ENCODE measurements around the gene LCE6A.

LCE6A gene

DNA sequence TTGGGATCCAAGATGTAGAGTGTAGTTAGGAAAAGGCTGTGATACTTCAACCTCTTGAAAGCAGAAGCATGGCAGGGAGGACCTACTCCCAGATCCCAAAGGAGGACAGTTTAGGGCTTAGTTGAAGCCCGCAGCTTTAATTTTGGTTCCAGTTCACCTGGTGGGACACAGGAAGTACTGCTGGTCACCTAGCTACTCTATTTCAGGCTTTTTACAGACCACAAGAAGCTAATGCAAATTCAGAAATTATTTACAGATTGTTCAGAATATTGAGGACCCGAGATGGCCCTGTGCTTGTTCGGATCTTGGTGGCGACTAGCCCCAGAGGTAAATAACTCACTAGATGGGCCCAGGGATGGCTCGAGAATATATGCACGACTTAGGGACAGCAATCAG lies 29.1 kb downstream of the LCE6A start:
- Histone ChIP-seq H4K20me1 (ENCODE audit: insufficient read depth, low read length, poor library complexity, severe bottlenecking) (no peaks in the 10 kb centered on the region), H3K27me3 (ENCODE audit: insufficient read depth, low read length, poor library complexity, severe bottlenecking) (no peaks in the 10 kb centered on the region), H3K36me3 (ENCODE audit: insufficient read depth, low read length) (no peaks in the 10 kb centered on the region), H3K4me1 (ENCODE audit: insufficient read depth, low read length, poor library complexity, severe bottlenecking) (no peaks in the 10 kb centered on the region), H3F3A (ENCODE audit: low read depth) (no peaks in the 10 kb centered on the region), H3K9ac (ENCODE audit: low read depth, low read length, poor library complexity, severe bottlenecking) (no peak overlapping the region), H3K79me2 (ENCODE audit: insufficient read depth, low read length) (no peaks in the 10 kb centered on the region), H2AFZ (ENCODE audit: low read length) (no peak overlapping the region), H3K9me3 (ENCODE audit: insufficient read depth, low read depth, low read length) (no peaks in the 10 kb centered on the region), H3K4me3 (ENCODE audit: low read length, poor library complexity, severe bottlenecking) (no peak overlapping the region), H3K4me2 (ENCODE audit: low read depth, low read length, poor library complexity, severe bottlenecking) (no peak overlapping the region), H3K9me2 (replicated peaks; ENCODE audit: low read depth, low read length) (no peaks in the 10 kb centered on the region)
- TF ChIP-seq, protein P1, sequence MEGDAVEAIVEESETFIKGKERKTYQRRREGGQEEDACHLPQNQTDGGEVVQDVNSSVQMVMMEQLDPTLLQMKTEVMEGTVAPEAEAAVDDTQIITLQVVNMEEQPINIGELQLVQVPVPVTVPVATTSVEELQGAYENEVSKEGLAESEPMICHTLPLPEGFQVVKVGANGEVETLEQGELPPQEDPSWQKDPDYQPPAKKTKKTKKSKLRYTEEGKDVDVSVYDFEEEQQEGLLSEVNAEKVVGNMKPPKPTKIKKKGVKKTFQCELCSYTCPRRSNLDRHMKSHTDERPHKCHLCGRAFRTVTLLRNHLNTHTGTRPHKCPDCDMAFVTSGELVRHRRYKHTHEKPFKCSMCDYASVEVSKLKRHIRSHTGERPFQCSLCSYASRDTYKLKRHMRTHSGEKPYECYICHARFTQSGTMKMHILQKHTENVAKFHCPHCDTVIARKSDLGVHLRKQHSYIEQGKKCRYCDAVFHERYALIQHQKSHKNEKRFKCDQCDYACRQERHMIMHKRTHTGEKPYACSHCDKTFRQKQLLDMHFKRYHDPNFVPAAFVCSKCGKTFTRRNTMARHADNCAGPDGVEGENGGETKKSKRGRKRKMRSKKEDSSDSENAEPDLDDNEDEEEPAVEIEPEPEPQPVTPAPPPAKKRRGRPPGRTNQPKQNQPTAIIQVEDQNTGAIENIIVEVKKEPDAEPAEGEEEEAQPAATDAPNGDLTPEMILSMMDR (conservative IDR thresholded peaks at IDR 0.05; ENCODE audit: low read length) = no peak
- TF ChIP-seq EZH2phosphoT487 (IDR thresholded peaks at IDR 0.05; ENCODE audit: borderline replicate concordance) = no peak

DNA sequence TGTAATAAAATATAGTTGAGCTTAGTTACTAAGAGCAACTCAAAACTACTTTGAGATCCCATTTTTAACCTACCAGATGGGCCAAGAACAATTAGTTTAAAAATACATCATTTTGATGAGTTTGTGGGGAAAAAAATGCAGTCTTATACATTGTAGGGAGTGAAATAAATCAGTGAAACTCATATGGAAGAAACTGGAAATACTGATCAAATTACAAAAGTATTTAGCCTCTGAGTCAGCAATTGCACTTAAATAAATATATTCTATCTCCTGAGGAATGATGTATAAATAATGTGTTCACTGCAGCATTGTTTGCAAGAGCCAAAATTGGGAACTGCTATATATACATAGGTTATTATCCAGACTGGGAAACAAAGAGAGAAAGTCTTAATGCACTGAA lies 30.8 kb downstream of the LCE6A start:
- no peaks in the 10 kb centered on the region for H3K27me3 ChIP-seq (ENCODE audit: insufficient read depth, low read length, poor library complexity, severe bottlenecking)
- TF ChIP-seq, protein P1 (conservative IDR thresholded peaks at IDR 0.05; ENCODE audit: low read length) = no peak
- no peak for TF ChIP-seq EZH2phosphoT487 (IDR thresholded peaks at IDR 0.05; ENCODE audit: borderline replicate concordance)
- H3K9me3 ChIP-seq (ENCODE audit: insufficient read depth, low read depth, low read length) = no peaks in the 10 kb centered on the region
- no peak overlapping the region for H2AFZ ChIP-seq (ENCODE audit: low read length)
- H3K36me3 ChIP-seq (ENCODE audit: insufficient read depth, low read length) = no peaks in the 10 kb centered on the region
- H3K4me1 ChIP-seq (ENCODE audit: insufficient read depth, low read length, poor library complexity, severe bottlenecking) = no peaks in the 10 kb centered on the region
- no peak overlapping the region for H3K4me3 ChIP-seq (ENCODE audit: low read length, poor library complexity, severe bottlenecking)
- H4K20me1 ChIP-seq (ENCODE audit: insufficient read depth, low read length, poor library complexity, severe bottlenecking) = no peaks in the 10 kb centered on the region
- no peak overlapping the region for H3K9ac ChIP-seq (ENCODE audit: low read depth, low read length, poor library complexity, severe bottlenecking)
- H3K4me2 ChIP-seq (ENCODE audit: low read depth, low read length, poor library complexity, severe bottlenecking) = no peak overlapping the region
- H3F3A ChIP-seq (ENCODE audit: low read depth) = no peaks in the 10 kb centered on the region
- H3K79me2 ChIP-seq (ENCODE audit: insufficient read depth, low read length) = no peaks in the 10 kb centered on the region
- no peaks in the 10 kb centered on the region for H3K9me2 ChIP-seq (replicated peaks; ENCODE audit: low read depth, low read length)

DNA sequence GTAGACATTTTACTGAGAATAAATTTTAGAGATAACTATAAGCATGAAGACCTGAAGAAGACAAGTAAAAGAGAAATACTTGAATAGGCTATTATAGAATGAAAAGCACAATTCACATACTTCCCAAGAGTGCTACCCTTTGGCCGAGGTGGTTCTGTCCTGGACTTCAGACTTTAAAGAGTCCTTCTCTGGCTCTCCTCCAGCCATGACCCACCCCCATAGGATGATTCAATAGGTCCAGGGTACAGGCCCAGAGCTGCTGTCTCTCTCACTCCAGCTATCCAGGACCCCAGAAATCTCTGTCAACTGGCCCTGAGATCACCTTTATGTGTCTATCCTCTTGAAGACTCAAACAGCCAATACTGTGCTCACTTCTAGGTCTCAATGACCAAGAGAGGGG lies 34.2 kb downstream of the LCE6A start:
- no peaks in the 10 kb centered on the region for H3K36me3 ChIP-seq (ENCODE audit: insufficient read depth, low read length)
- H3F3A ChIP-seq (ENCODE audit: low read depth) = no peaks in the 10 kb centered on the region
- H3K4me3 ChIP-seq (ENCODE audit: low read length, poor library complexity, severe bottlenecking) = no peak overlapping the region
- H3K4me1 ChIP-seq (ENCODE audit: insufficient read depth, low read length, poor library complexity, severe bottlenecking) = no peaks in the 10 kb centered on the region
- no peaks in the 10 kb centered on the region for H4K20me1 ChIP-seq (ENCODE audit: insufficient read depth, low read length, poor library complexity, severe bottlenecking)
- H2AFZ ChIP-seq (ENCODE audit: low read length) = no peak overlapping the region
- H3K9me3 ChIP-seq (ENCODE audit: insufficient read depth, low read depth, low read length) = no peaks in the 10 kb centered on the region
- H3K4me2 ChIP-seq (ENCODE audit: low read depth, low read length, poor library complexity, severe bottlenecking) = no peak overlapping the region
- no peak for TF ChIP-seq EZH2phosphoT487 (IDR thresholded peaks at IDR 0.05; ENCODE audit: borderline replicate concordance)
- TF ChIP-seq, protein P1 (conservative IDR thresholded peaks at IDR 0.05; ENCODE audit: low read length) = no peak
- no peaks in the 10 kb centered on the region for H3K79me2 ChIP-seq (ENCODE audit: insufficient read depth, low read length)
- H3K27me3 ChIP-seq (ENCODE audit: insufficient read depth, low read length, poor library complexity, severe bottlenecking) = no peaks in the 10 kb centered on the region
- H3K9me2 ChIP-seq (replicated peaks; ENCODE audit: low read depth, low read length) = no peaks in the 10 kb centered on the region
- H3K9ac ChIP-seq (ENCODE audit: low read depth, low read length, poor library complexity, severe bottlenecking) = no peak overlapping the region

All from Loucy (cell line).